Measurements from ENCODE around the gene GTF3C4.

DNA sequence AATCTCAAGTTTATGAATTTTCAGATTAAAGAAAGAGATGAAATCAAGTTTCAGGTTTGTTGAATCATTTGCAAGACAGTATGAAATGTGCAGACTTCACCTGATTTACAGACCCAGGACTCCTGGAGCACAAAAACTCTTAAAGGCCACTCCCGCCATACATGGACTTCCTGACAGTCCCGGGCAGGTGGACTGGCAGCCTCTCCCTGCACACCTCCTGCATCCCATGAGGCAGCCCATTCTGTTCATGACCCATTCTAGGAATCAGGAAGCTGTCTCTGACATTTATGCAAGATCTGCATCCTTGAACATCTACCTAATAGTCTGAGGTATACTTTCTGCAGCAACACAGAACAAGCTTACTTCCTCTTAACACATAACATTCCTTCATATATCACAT is 6.4 kb upstream of the GTF3C4 start:
- no peak for TF ChIP-seq POLR2AphosphoS5 (IDR thresholded peaks at IDR 0.05)
- TF ChIP-seq POLR2A (IDR thresholded peaks at IDR 0.05): no peak
